ENCODE measurements around the gene MORF4L2.
"Not testable (repeated sequence)": the region's sequence is repeated elsewhere in the genome, so short reads cannot be mapped to it uniquely, and the experiment has no call there.

Gene MORF4L2

DNA sequence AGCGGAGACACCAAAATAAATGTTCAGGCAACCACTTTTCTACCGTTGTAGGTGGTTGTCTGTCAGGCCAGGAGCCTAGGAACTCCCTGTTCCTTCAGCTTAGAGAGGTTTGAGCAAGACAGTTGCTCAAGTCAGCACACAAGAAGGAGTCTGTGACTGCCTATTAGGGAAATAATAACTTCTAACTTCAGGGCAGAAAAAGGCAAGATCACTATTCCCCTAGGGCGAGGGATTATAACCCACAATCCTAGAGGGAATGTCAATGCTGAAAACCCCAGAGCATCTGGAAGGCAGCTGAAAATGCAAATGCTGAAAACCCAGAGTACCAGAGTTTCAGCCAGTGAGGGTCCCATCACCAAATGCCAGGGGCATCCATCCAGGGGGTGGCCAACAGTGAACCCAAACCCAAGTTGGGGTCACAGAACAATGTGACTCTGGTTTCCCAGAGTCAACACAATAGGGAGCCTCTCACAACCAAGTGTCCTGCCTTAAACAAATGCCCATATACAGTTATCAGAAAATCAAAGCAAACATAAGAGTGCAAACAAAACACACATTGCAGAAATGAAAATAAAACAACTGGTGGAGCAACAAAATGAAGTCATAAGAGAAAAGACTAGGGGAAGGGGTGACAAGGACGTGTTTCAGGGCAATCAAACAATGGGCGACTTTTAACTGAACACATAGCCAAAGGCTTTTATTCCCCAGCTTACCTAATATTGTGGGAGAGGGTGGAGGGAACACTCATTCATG, 27.6 kb downstream of the MORF4L2 start:
- Mint-ChIP-seq H3K36me3 (ENCODE audit: low read depth) (no peaks in the 10 kb centered on the region), H3K4me1 (ENCODE audit: low read depth) (no peaks in the 10 kb centered on the region), H3K9me3 (no peaks in the 10 kb centered on the region), H3K4me3 (no peak overlapping the region), H3K27me3 (ENCODE audit: low read depth) (peaks cover 13% of the 10 kb centered on the region), H3K27ac (no peak overlapping the region)

DNA sequence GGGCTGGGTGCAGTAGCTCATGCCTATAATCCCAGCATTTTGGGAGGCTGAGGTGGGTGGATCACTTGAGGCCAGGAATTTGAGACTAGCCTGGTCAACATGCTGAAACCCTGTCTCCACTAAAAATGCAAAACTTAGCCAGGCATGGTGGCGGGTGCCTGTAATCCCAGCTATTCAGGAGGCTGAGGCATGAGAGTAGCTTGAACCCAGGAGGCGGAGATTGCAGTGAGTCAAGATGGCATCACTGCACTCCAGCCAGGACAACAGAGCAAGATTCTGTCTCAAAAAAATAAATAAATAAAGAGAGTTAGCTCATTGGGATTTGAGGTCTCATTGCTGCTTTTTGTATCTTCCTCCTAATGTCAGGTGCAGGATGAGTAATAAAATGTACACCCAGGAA, 29.4 kb downstream of the MORF4L2 start:
- H3K9me3 Mint-ChIP-seq; H3K4me3 Mint-ChIP-seq; H3K27me3 Mint-ChIP-seq (ENCODE audit: low read depth); H3K27ac Mint-ChIP-seq; H3K4me1 Mint-ChIP-seq (ENCODE audit: low read depth); H3K36me3 Mint-ChIP-seq (ENCODE audit: low read depth): not testable (repeated sequence)

DNA sequence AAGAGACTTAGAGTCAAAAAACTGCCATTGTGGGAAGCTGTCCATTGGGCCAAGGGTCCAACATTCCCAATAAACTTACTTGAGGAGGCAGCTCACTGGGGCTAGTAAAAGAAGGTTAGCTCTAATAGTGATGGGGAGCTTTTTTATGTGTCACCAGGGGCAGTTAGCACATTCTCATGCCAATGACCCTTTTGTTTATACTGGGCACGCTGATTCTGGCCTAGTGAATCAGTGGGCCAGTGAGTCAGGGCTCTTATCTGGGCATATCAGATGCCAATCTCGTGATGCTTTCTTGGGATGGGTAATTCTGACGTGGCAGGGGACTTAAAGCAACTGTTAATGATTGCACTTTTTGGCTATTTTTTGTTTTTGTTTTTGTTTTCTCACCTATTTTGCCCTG, 29.9 kb downstream of the MORF4L2 start:
- no peak overlapping the region for H3K27ac Mint-ChIP-seq
- H3K4me3 Mint-ChIP-seq: no peak overlapping the region
- H3K36me3 Mint-ChIP-seq (ENCODE audit: low read depth): no peaks in the 10 kb centered on the region

DNA sequence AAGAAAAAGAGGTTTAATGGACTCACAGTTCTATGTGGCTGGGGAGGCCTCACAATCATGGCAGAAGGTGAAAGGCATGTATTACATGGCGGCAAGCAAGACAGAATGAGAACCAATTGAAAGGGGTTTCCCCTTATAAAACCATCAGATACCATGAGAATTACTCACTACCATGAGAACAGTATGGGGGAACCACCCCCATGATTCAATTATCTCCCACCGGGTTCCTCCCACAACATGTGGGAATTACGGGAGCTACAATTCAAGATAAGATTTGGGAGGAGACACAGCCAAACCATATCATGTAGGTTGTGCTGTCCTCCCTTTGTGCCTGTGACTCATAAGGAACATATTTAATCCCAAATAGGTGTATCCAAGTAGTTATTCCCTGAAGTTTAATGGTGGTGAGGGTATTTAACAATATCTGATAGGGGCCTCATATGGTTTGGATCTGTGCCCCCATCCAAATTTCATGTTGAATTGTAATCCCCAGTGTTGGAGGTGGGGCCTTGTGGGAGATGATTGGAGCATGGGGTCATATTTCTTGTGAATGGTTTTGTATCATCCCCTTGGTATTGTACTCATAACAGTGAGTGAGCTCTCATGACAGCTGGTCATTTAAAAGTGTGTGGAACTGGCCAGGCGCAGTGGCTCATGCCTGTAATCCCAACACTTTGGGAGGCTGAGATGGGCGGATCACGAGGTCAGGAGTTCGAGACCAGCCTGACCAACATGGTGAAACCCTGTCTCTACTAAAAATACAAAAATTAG, 31.1 kb downstream of the MORF4L2 start:
- not testable (repeated sequence) for H3K4me3 Mint-ChIP-seq; H3K36me3 Mint-ChIP-seq (ENCODE audit: low read depth); H3K27me3 Mint-ChIP-seq (ENCODE audit: low read depth); H3K27ac Mint-ChIP-seq; H3K4me1 Mint-ChIP-seq (ENCODE audit: low read depth); H3K9me3 Mint-ChIP-seq

More for the DNA sequence above, 29.9 kb downstream of the MORF4L2 start:
- Mint-ChIP-seq H3K9me3 (no peaks in the 10 kb centered on the region), H3K27me3 (ENCODE audit: low read depth) (no peaks in the 10 kb centered on the region), H3K4me1 (ENCODE audit: low read depth) (no peaks in the 10 kb centered on the region)

DNA sequence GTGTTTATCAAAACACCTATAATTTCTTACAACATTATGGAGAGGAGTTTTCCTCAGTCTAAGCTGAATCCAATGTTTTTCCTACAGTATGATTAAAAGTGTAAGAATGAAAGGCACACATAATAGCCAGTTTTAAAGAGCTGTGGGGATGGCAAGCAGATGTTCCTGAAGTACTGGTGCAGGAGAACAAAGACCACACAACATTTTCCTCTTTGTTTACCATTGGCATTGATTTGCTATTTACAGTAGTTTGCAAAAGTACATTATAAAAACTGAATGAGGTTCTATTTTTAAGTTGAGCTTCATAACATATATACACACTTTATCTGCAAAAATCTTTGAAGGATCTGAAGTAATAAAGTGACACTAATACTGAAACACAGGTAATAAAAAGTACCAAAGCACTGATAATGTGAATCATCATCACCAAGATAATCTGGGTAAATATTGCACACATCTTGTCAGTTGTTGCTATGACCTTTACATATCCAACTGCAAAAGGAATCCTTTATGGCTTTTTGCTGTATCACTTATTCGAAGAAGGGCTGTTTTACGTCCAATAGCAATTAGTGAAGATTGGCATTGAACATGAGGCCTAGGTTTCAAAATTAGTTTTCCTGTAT, 35.2 kb downstream of the MORF4L2 start:
- Mint-ChIP-seq H3K27ac (no peak overlapping the region), H3K4me1 (ENCODE audit: low read depth) (no peaks in the 10 kb centered on the region), H3K36me3 (ENCODE audit: low read depth) (no peaks in the 10 kb centered on the region), H3K27me3 (ENCODE audit: low read depth) (peaks cover 17% of the 10 kb centered on the region), H3K9me3 (no peaks in the 10 kb centered on the region), H3K4me3 (no peak overlapping the region)

DNA sequence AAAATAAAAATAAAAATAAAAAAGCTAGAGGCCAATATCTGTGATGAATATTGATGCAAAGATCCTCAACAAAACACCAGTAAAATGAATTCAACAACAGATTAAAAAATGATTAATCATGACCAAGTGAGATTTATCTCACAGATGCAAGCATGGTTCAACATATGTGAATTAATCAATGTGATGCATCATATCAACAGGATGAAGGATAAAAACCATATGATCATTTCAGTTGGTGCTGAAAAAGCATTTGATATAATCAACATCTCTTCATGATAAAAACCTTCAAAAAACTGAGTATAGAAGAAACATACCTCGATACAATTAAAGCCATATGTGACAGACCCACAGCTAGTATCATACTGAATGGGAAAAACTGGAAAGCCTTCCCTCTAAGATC, 38.9 kb downstream of the MORF4L2 start:
- no peak overlapping the region for H3K27ac Mint-ChIP-seq
- peaks cover 27% of the 10 kb centered on the region for H3K27me3 Mint-ChIP-seq (ENCODE audit: low read depth)
- H3K4me3 Mint-ChIP-seq: no peak overlapping the region
- H3K36me3 Mint-ChIP-seq (ENCODE audit: low read depth): no peaks in the 10 kb centered on the region
- H3K9me3 Mint-ChIP-seq: no peaks in the 10 kb centered on the region
- no peaks in the 10 kb centered on the region for H3K4me1 Mint-ChIP-seq (ENCODE audit: low read depth)

DNA sequence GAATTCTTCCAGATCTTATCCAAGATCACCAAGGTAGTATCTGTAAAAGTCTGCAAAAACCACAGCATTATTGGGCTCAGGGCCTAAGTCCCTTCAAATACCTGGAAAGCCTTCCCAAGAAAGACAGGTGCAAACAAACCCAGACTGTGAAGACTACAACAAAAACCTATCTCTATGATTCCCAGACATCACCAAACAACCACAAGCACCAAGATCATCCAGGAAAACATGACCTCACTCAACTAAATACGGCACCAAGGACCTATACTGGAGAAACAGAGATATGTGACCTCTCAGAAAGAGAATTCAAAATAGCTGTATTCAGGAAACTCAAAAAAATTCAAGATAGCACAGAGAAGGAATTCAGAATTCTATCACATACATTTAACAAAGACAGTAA, 42.4 kb downstream of the MORF4L2 start:
- H3K27ac Mint-ChIP-seq: no peak overlapping the region
- no peaks in the 10 kb centered on the region for H3K4me1 Mint-ChIP-seq (ENCODE audit: low read depth)
- no peaks in the 10 kb centered on the region for H3K36me3 Mint-ChIP-seq (ENCODE audit: low read depth)
- peaks cover 21% of the 10 kb centered on the region for H3K27me3 Mint-ChIP-seq (ENCODE audit: low read depth)
- no peaks in the 10 kb centered on the region for H3K9me3 Mint-ChIP-seq
- no peak overlapping the region for H3K4me3 Mint-ChIP-seq

DNA sequence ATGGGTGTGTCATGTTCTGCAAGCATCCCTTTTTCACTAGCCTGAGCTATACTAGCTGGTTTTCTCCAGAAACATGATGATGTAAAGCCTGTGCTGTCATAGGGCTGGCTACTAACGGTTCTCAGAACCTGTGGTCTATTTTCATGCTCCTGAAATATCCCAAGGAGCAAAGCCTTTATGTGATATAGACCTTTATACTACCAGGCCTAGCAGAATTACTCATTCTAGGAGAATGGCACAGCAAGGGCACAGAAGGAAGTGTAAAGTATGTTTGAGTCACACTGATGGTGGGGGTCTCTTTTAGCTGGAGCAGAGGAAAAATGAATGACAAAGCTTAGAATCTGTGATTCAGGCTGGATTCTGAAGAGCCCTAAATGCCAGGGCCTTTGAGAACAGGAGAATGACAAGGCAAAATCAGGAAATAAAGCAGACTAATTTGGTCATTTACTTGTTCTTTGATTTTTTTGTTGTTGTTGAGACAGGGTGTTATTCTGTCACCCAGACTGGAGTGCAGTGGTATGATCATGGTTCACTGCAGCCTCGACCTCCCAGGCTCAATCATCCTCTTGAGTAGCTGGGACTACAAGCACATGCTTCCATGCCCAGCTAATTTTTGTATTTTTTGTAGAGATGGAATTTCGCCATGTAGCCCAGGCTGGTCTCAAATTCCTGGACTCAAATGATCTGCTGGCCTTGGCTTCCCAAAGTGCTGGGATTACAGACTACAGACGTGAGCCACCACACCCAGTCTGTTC, 45.9 kb downstream of the MORF4L2 start:
- Mint-ChIP-seq H3K27ac (no peak overlapping the region), H3K27me3 (ENCODE audit: low read depth) (peaks cover 5% of the 10 kb centered on the region), H3K4me3 (no peak overlapping the region), H3K9me3 (no peaks in the 10 kb centered on the region), H3K36me3 (ENCODE audit: low read depth) (no peaks in the 10 kb centered on the region), H3K4me1 (ENCODE audit: low read depth) (no peaks in the 10 kb centered on the region)

DNA sequence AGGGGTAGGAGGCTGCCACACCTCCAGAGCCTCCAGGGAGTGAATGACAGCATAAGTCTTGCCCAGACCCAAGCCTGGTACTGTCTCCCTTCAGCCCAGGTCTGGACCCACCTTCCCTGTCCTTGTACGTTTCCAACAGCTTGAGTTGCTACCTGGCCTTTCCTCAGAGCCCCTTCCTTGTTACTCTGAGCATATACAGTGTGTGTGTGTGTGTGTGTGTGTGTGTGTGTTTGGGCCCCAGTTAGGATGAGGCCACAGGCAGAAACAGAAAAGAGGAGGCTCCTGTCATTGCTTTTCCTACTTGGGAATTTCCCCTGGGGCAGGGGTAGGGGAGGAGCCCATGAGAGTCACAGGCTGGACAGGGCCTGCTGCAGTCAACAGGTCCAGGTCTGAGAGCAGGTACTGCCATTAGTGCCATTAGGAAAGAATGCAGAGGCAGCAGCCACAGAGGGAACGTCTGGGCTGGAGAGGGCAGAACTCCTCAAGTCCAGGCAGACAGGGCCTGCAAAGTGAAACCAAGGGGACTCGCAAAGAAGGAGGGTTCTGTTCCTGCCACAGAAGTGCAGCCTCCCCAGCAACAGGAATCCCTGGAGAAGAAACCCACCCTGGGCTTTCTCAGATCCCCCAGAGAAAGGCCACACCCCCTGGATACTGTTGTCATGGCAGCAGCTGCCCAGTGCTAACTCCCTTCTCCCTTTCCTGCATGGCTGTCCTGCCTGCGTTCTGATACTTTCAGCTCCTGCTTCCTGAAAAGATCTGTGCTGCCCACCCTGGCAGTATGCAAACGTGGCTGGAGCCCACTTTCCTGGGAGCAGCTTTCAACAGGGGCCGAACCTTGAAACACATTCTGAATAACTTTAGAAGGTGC, 47.8 kb downstream of the MORF4L2 start:
- H3K27ac Mint-ChIP-seq; H3K4me3 Mint-ChIP-seq; H3K36me3 Mint-ChIP-seq (ENCODE audit: low read depth); H3K4me1 Mint-ChIP-seq (ENCODE audit: low read depth); H3K27me3 Mint-ChIP-seq (ENCODE audit: low read depth); H3K9me3 Mint-ChIP-seq: not testable (repeated sequence)

DNA sequence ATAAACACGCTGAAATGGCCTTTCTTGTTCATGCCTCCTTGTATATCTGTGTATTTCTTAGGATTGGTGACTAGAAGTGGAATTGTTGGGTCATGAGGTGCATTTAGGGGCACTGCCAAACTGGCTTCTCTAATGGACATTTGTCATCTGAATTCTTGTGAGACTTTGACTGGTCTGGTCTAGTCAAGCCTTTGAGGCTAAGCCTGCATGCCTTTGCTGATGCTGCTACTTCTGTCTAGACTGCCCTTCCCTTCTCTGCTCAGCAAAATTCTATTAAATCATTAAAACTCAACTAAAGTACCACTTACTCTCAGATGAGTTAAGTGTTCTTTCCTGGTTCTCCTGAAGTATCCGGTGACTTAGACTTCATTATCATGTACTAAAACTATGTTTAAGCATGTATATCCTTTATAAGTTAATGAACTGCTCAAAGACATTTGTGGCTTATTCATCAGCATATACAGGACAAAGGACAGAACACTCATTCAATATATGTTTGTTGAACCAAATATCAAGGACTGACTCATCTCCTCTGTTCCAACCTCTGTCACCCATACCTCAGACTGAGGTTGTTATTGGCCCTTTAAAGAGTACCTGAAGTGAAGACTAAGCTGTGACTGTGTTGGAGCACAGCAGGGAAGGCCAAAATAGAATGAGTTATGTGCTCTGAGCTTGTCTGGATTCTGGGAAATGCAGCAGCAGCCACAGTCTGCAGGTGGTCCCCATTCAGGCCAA, 48.7 kb downstream of the MORF4L2 start:
- Mint-ChIP-seq H3K27me3 (ENCODE audit: low read depth) (peaks cover 3% of the 10 kb centered on the region), H3K27ac (no peak overlapping the region), H3K4me3 (no peak overlapping the region), H3K4me1 (ENCODE audit: low read depth) (no peaks in the 10 kb centered on the region), H3K36me3 (ENCODE audit: low read depth) (no peaks in the 10 kb centered on the region), H3K9me3 (no peaks in the 10 kb centered on the region)

DNA sequence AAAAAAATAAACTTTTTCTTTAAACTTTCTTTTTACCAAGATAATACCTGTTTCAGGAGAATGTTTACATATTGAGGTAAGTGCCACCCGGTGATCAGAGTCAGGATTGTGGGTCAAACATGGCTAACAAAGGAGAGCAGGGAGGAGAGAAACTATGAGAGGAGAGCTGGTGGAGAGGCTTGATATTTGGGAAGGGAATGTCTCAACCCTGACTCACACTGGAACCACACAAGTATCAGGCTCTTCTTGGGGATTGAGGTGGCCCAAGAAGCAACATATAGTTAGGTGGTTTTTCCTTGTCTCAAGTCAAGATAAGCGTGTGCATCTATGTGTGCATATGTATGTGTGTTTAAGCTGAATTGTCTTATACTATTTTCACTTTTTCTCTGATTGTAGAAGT, 51.1 kb downstream of the MORF4L2 start:
- peaks cover 3% of the 10 kb centered on the region for H3K27me3 Mint-ChIP-seq (ENCODE audit: low read depth)
- no peak overlapping the region for H3K4me3 Mint-ChIP-seq

DNA sequence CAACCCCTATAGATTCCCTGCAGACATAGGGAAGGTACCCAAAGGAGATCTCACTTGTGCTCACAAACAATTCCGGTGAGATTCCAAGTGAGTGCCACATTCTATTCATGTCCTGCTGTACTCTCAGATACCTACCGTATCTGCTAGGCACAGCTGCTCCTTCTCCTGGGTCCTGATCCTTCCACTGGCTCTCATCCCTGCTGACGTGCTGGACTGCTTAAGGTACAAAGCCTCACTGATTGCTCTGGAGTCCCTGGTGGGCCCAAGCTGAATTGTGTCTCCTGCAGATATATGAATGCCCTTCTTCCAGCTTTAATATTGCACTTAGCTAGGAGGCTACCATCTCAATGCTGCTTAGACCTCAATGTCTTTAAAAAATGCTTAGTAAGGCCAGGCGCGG, 55.4 kb downstream of the MORF4L2 start:
- no peak overlapping the region for H3K27ac Mint-ChIP-seq

More for the DNA sequence above, 51.1 kb downstream of the MORF4L2 start:
- no peaks in the 10 kb centered on the region for H3K4me1 Mint-ChIP-seq (ENCODE audit: low read depth)
- H3K9me3 Mint-ChIP-seq: no peaks in the 10 kb centered on the region
- no peaks in the 10 kb centered on the region for H3K36me3 Mint-ChIP-seq (ENCODE audit: low read depth)
- H3K27ac Mint-ChIP-seq: no peak overlapping the region

DNA sequence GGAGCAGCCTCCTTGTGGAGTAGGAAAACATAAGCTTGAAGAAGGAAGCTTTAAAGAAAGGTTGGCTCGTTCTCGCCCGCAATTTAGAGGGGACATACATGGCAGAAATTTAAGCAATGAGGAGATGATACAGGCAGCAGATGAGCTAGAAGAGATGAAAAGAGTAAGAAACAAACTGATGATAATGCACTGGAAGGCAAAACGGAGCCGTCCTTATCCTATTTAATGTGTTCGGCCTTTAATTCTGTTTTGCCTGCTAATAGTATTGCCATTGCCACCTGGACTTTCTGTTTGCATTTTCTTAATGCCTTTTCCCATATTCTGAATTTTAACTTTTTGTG, 56.4 kb downstream of the MORF4L2 start:
- peaks cover under 1% of the 10 kb centered on the region for H3K27me3 Mint-ChIP-seq (ENCODE audit: low read depth)
- H3K9me3 Mint-ChIP-seq: no peaks in the 10 kb centered on the region
- H3K4me1 Mint-ChIP-seq (ENCODE audit: low read depth): peaks cover 15% of the 10 kb centered on the region
- H3K4me3 Mint-ChIP-seq: peak overlapping the region; percentile 87
- no peaks in the 10 kb centered on the region for H3K36me3 Mint-ChIP-seq (ENCODE audit: low read depth)
- no peak overlapping the region for H3K27ac Mint-ChIP-seq

More for the DNA sequence above, 55.4 kb downstream of the MORF4L2 start:
- peaks cover 3% of the 10 kb centered on the region for H3K27me3 Mint-ChIP-seq (ENCODE audit: low read depth)
- no peaks in the 10 kb centered on the region for H3K9me3 Mint-ChIP-seq
- H3K36me3 Mint-ChIP-seq (ENCODE audit: low read depth): no peaks in the 10 kb centered on the region
- H3K4me1 Mint-ChIP-seq (ENCODE audit: low read depth): peaks cover 15% of the 10 kb centered on the region
- no peak overlapping the region for H3K4me3 Mint-ChIP-seq
